A549 (cell line): ENCODE measurements around the gene PCBP3.

Source experiments
- ESRRA ChIP-seq: fragments of 150-350 bp; IDR thresholded peaks from 2 replicates; pipeline ENCODE4 v1.6.1; 2014; ENCODE audit warnings: mild to moderate bottlenecking, low read length, borderline replicate concordance
- FOSB ChIP-seq: fragments of 250-450 bp; sonication (Bioruptor Pico); IDR thresholded peaks from 2 replicates; pipeline ENCODE4 v1.5.0; 2020; ENCODE audit warnings: mild to moderate bottlenecking, moderate library complexity
- HDAC2 ChIP-seq: fragments of 200-600 bp; sonication (generic); IDR thresholded peaks from 2 replicates; pipeline ENCODE4 v1.6.1; 2016
- MYC ChIP-seq: IDR thresholded peaks from 2 replicates; pipeline ENCODE4 v1.6.1; 2012; ENCODE audit warnings: mild to moderate bottlenecking, inconsistent platforms, low read length, improper control_type of control experiment, borderline replicate concordance
- NR3C1 ChIP-seq: fragments of >200 bp; sonication (Bioruptor Twin); formaldehyde crosslinking; IDR thresholded peaks from 3 replicates; pipeline ENCODE4 v1.6.1; 2017
- POLR2A ChIP-seq: IDR thresholded peaks from 2 replicates; pipeline ENCODE4 v1.6.1; 2012; ENCODE audit warnings: mild to moderate bottlenecking, low read length
- SMC3 ChIP-seq: fragments of >200 bp; sonication (Bioruptor Twin); formaldehyde crosslinking; IDR thresholded peaks from 3 replicates; pipeline ENCODE4 v1.6.1; 2018; ENCODE audit warnings: inconsistent platforms
- ZC3H11A ChIP-seq: fragments of 450-650 bp; IDR thresholded peaks from 2 replicates; pipeline ENCODE4 v1.6.1; 2014; ENCODE audit warnings: antibody characterized with exemption, mild to moderate bottlenecking
- TF ChIP-seq, protein P1 (sequence below): IDR thresholded peaks from 2 replicates; pipeline ENCODE4 v1.6.1; 2012
- TF ChIP-seq, protein P2 (sequence below): fragments of >200 bp; sonication (Bioruptor Twin); formaldehyde crosslinking; IDR thresholded peaks from 3 replicates; pipeline ENCODE4 v1.5.1; 2016
- TF ChIP-seq, protein P3 (sequence below): fragments of 200-600 bp; sonication (generic); IDR thresholded peaks from 2 replicates; pipeline ENCODE4 v1.6.1; 2016; ENCODE audit warnings: antibody characterized with exemption, mild to moderate bottlenecking, moderate library complexity

DNA sequence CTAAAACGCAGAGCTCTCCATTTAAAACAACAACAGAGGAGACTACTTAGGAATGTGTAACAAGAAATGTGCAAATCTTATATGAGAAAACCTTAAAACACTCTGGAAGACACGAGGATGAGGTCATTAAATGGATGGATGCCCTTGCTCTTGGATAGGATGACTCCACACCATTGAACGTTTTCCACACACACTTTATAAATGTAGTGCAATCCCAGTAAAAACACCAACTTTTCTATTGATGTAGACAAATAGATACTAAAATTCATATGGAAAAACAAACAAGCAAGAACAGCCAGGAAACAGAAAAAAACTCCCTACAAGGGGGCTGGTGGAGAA, 319.7 kb downstream of the PCBP3 start:
- TF ChIP-seq SMC3, result no peak
- TF ChIP-seq, protein P1, sequence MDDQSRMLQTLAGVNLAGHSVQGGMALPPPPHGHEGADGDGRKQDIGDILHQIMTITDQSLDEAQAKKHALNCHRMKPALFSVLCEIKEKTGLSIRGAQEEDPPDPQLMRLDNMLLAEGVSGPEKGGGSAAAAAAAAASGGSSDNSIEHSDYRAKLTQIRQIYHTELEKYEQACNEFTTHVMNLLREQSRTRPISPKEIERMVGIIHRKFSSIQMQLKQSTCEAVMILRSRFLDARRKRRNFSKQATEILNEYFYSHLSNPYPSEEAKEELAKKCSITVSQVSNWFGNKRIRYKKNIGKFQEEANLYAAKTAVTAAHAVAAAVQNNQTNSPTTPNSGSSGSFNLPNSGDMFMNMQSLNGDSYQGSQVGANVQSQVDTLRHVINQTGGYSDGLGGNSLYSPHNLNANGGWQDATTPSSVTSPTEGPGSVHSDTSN, result no peak
- TF ChIP-seq, protein P2, sequence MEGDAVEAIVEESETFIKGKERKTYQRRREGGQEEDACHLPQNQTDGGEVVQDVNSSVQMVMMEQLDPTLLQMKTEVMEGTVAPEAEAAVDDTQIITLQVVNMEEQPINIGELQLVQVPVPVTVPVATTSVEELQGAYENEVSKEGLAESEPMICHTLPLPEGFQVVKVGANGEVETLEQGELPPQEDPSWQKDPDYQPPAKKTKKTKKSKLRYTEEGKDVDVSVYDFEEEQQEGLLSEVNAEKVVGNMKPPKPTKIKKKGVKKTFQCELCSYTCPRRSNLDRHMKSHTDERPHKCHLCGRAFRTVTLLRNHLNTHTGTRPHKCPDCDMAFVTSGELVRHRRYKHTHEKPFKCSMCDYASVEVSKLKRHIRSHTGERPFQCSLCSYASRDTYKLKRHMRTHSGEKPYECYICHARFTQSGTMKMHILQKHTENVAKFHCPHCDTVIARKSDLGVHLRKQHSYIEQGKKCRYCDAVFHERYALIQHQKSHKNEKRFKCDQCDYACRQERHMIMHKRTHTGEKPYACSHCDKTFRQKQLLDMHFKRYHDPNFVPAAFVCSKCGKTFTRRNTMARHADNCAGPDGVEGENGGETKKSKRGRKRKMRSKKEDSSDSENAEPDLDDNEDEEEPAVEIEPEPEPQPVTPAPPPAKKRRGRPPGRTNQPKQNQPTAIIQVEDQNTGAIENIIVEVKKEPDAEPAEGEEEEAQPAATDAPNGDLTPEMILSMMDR, result no peak
- no peak for TF ChIP-seq POLR2A
- TF ChIP-seq MYC, result no peak
- no peak for TF ChIP-seq ZC3H11A
- no peak for TF ChIP-seq ESRRA
- TF ChIP-seq HDAC2, result no peak
- TF ChIP-seq, protein P3, sequence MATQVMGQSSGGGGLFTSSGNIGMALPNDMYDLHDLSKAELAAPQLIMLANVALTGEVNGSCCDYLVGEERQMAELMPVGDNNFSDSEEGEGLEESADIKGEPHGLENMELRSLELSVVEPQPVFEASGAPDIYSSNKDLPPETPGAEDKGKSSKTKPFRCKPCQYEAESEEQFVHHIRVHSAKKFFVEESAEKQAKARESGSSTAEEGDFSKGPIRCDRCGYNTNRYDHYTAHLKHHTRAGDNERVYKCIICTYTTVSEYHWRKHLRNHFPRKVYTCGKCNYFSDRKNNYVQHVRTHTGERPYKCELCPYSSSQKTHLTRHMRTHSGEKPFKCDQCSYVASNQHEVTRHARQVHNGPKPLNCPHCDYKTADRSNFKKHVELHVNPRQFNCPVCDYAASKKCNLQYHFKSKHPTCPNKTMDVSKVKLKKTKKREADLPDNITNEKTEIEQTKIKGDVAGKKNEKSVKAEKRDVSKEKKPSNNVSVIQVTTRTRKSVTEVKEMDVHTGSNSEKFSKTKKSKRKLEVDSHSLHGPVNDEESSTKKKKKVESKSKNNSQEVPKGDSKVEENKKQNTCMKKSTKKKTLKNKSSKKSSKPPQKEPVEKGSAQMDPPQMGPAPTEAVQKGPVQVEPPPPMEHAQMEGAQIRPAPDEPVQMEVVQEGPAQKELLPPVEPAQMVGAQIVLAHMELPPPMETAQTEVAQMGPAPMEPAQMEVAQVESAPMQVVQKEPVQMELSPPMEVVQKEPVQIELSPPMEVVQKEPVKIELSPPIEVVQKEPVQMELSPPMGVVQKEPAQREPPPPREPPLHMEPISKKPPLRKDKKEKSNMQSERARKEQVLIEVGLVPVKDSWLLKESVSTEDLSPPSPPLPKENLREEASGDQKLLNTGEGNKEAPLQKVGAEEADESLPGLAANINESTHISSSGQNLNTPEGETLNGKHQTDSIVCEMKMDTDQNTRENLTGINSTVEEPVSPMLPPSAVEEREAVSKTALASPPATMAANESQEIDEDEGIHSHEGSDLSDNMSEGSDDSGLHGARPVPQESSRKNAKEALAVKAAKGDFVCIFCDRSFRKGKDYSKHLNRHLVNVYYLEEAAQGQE, result no peak
- TF ChIP-seq FOSB (CRISPR knock-in tag), result no peak
- TF ChIP-seq NR3C1, result no peak
